SK-N-MC (cell line): ENCODE measurements around the gene MIDN.

Experiments used
- EZH2 ChIP-seq: fragments of 200-600 bp; sonication (generic); IDR thresholded peaks from one replicate; pipeline ENCODE4 v1.6.1; 2017; ENCODE audit warnings: antibody characterized with exemption
- FOXP2 ChIP-seq: optimal IDR thresholded peaks from 2 replicates; pipeline ENCODE3; 2011; ENCODE audit warnings: mild to moderate bottlenecking, moderate library complexity; ENCODE audit not compliant: insufficient read depth; ENCODE audit errors: extremely low read length, control extremely low read depth
- POLR2AphosphoS5 ChIP-seq: IDR thresholded peaks from 2 replicates; pipeline ENCODE4 v1.6.1; 2012; ENCODE audit warnings: mild to moderate bottlenecking, low read depth, low read length, borderline replicate concordance

GRCh38 chr19:1214862-1215731 lies 33.3 kb upstream of the MIDN start:
- no peak for TF ChIP-seq FOXP2
- no peak for TF ChIP-seq EZH2
- no peak for TF ChIP-seq POLR2AphosphoS5
